ENCODE results near the gene DAGLA. TPM values are rescaled to one million over a fixed set of nuclear protein-coding genes. Genes with fewer than 3 reads are reported as not detected.

The DAGLA gene
- total RNA-seq, 1 experiment from 2014 or later: 8.6 TPM

DNA sequence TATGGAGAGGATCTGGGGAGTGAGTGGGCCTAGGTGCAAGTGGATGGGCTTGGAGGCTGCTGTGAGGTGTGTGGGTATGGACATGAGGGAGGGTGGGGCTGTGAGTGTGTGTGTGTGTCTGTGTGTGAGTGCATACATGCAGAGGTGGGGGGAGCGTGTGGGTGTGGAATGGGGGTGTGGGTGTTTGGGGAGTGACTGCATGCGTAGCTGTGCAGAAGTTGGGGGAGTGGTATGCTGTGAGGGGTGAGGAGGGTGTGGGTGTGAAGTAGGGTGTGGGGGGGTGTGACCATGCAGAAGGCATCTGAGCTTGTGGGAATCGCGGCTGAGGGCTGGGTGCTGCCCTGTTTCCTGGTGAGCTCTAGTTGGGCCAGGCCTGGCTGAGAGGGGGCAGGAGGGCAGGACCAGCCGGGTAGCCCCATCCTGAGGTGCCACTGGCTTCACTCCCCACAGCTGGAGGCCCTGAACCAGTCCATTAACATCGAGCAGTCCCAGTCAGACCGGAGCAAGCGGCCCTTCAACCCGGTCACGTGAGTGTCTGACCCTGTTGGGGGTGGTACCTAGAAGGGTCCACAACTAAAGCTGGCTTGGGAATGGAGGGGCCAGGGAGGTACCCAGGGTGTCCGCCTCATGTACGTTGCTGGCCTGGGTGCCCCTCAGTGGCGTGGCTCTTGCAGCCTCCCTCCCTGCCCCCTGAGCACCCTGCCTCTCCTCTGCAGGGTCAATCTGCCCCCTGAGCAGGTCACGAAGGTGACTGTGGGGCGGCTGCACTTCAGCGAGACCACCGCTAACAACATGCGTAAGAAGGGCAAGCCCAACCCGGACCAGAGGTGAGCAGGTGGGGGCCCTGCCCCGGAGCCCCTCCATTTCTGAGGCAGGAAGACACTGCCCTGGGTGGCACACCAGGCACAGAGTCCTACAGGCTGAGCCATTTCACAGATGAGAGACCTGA, 95.7 kb downstream of the DAGLA start:
- Histone ChIP-seq H3K4me1 (ENCODE audit: insufficient read depth, low read length) (no peaks in the 10 kb centered on the region), H3K27ac (ENCODE audit: low read length) (no peak overlapping the region), H3K9ac (ENCODE audit: low read length) (no peak overlapping the region), H3K36me3 (ENCODE audit: low read depth, low read length) (no peaks in the 10 kb centered on the region), H3K4me3 (ENCODE audit: low read length) (no peak overlapping the region), H2AFZ (ENCODE audit: low read length) (no peak overlapping the region), H3K9me3 (ENCODE audit: low read length) (no peaks in the 10 kb centered on the region), H3F3A (ENCODE audit: low read length, unreplicated experiment) (no peaks in the 10 kb centered on the region), H3K9me2 (replicated peaks; ENCODE audit: low read length) (no peaks in the 10 kb centered on the region), H4K20me1 (ENCODE audit: low read length) (no peaks in the 10 kb centered on the region), H3K79me2 (ENCODE audit: low read length) (no peaks in the 10 kb centered on the region), H3K4me2 (ENCODE audit: low read length) (no peak overlapping the region), H3K27me3 (ENCODE audit: low read length) (no peaks in the 10 kb centered on the region)
- ATAC-seq (no peak), DNase-seq (no peak)
- TF ChIP-seq EZH2 (IDR thresholded peaks at IDR 0.05; ENCODE audit: low read length, unreplicated experiment): no peak
- TF ChIP-seq, protein P1, sequence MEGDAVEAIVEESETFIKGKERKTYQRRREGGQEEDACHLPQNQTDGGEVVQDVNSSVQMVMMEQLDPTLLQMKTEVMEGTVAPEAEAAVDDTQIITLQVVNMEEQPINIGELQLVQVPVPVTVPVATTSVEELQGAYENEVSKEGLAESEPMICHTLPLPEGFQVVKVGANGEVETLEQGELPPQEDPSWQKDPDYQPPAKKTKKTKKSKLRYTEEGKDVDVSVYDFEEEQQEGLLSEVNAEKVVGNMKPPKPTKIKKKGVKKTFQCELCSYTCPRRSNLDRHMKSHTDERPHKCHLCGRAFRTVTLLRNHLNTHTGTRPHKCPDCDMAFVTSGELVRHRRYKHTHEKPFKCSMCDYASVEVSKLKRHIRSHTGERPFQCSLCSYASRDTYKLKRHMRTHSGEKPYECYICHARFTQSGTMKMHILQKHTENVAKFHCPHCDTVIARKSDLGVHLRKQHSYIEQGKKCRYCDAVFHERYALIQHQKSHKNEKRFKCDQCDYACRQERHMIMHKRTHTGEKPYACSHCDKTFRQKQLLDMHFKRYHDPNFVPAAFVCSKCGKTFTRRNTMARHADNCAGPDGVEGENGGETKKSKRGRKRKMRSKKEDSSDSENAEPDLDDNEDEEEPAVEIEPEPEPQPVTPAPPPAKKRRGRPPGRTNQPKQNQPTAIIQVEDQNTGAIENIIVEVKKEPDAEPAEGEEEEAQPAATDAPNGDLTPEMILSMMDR (conservative IDR thresholded peaks at IDR 0.05; ENCODE audit: low read depth, low read length): no peak
- no peak for TF ChIP-seq EZH2phosphoT487 (IDR thresholded peaks at IDR 0.05; ENCODE audit: borderline replicate concordance, low read length)
- intact Hi-C loops (cut with micrococcal nuclease): loop anchor here (1.0 kb wide), 2 partner anchors 24 to 29 kb away; partner anchors contain the start of gene MYRF
- POLR2A ChIA-PET (ENCODE audit: unreplicated experiment): no interaction called here
- BruUV-seq (replicated peaks): no TSS peak
- CTCF ChIA-PET: interaction anchor here (0.6 kb wide), 1 partner anchor 38 kb away, joined by 3 read pairs; no protein-coding TSS in a partner anchor

DNA sequence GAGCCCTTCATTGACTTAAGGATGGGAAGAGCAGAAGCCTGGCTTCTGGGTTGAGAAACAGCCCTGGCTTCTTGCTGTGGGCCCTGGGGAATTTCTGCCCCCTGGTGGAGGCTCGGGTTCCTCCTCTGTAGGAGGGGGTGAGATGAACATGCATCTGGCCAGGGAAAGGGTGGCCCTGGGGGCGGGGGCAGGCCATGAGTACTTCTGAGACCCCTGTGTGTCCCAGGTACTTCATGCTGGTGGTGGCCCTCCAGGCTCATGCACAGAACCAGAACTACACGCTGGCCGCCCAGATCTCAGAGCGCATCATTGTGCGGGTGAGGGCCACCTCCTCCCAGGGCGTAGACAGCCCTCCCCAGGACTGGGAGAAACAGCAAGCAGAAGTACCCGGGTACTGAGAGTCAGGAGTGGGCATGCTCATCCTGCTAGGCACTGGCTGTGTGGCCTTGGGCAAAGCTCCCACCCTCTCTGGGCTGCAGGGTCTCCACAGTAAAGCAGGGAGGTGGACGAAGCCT, 96.4 kb downstream of the DAGLA start:
- Histone ChIP-seq H3K36me3 (ENCODE audit: low read depth, low read length) (no peaks in the 10 kb centered on the region), H3K9me3 (ENCODE audit: low read length) (no peaks in the 10 kb centered on the region), H3K4me3 (ENCODE audit: low read length) (no peak overlapping the region), H3K79me2 (ENCODE audit: low read length) (no peaks in the 10 kb centered on the region), H2AFZ (ENCODE audit: low read length) (0 out of 2 replicates have a peak overlapping the region, but pooled peaks have one; percentile 41), H3K27me3 (ENCODE audit: low read length) (no peaks in the 10 kb centered on the region), H3K27ac (ENCODE audit: low read length) (no peak overlapping the region), H3K9me2 (replicated peaks; ENCODE audit: low read length) (no peaks in the 10 kb centered on the region), H3K4me1 (ENCODE audit: insufficient read depth, low read length) (no peaks in the 10 kb centered on the region), H3F3A (ENCODE audit: low read length, unreplicated experiment) (no peaks in the 10 kb centered on the region), H3K4me2 (ENCODE audit: low read length) (no peak overlapping the region), H3K9ac (ENCODE audit: low read length) (no peak overlapping the region), H4K20me1 (ENCODE audit: low read length) (no peaks in the 10 kb centered on the region)
- BruUV-seq (replicated peaks): no TSS peak
- DNase-seq: peak; percentile 80
- ChIA-PET CTCF (no interaction called here), POLR2A (ENCODE audit: unreplicated experiment) (no interaction called here)
- no peak for TF ChIP-seq EZH2phosphoT487 (IDR thresholded peaks at IDR 0.05; ENCODE audit: borderline replicate concordance, low read length)
- TF ChIP-seq, protein P1 (conservative IDR thresholded peaks at IDR 0.05; ENCODE audit: low read depth, low read length): peak; percentile 94
- TF ChIP-seq EZH2 (IDR thresholded peaks at IDR 0.05; ENCODE audit: low read length, unreplicated experiment): no peak
- intact Hi-C loops (cut with micrococcal nuclease): loop anchor here (1.0 kb wide), 2 partner anchors 24 to 29 kb away; partner anchors contain the start of gene MYRF
- peak; percentile 83 for ATAC-seq

Measured in PC-3 (cell line).